Fibroblast of skin of left quadriceps (primary cell): ENCODE results near the gene PHETA1.

ENCODE experiments used
- DNase-seq, 2 experiments: peaks; one replicate each; pipeline ENCODE4 v3.0.0-alpha.2; 2013; ENCODE audit warnings: low read depth in 2 of 2

PHETA1 gene

GRCh38 chr12:111369496-111370220 lies 763 bp upstream of the PHETA1 start:
- DNase-seq: no peak

- no peak for DNase-seq
Observed at GRCh38 chr12:111368291-111368787, 556 bp downstream of the PHETA1 start.

- DNase-seq: no peak
Observed at GRCh38 chr12:111367661-111368221, 1.2 kb downstream of the PHETA1 start.

- DNase-seq: no peak
Observed at GRCh38 chr12:111366583-111366982, 2.3 kb downstream of the PHETA1 start.

- no peak for DNase-seq
Observed at GRCh38 chr12:111366075-111366474, 2.8 kb downstream of the PHETA1 start.

- no peak for DNase-seq
Observed at GRCh38 chr12:111363578-111363977, 5.3 kb downstream of the PHETA1 start.

- no peak for DNase-seq
Observed at GRCh38 chr12:111362687-111363475, 6.0 kb downstream of the PHETA1 start.

GRCh38 chr12:111361717-111362576 lies 6.9 kb downstream of the PHETA1 start:
- DNase-seq: no peak

- DNase-seq: no peak
Observed at GRCh38 chr12:111361073-111361716, 7.7 kb downstream of the PHETA1 start.

GRCh38 chr12:111360325-111360930 lies 8.5 kb downstream of the PHETA1 start:
- no peak for DNase-seq

GRCh38 chr12:111359914-111360276 lies 9.0 kb downstream of the PHETA1 start:
- DNase-seq: no peak

GRCh38 chr12:111359231-111359913 lies 9.5 kb downstream of the PHETA1 start:
- no peak for DNase-seq

- DNase-seq: no peak
Observed at GRCh38 chr12:111355201-111355925, 13.5 kb downstream of the PHETA1 start.

- DNase-seq: no peak
Observed at GRCh38 chr12:111354511-111354910, 14.4 kb downstream of the PHETA1 start.

GRCh38 chr12:111353603-111354295 lies 15.1 kb downstream of the PHETA1 start:
- no peak for DNase-seq

- DNase-seq: no peak
Observed at GRCh38 chr12:111353026-111353425, 15.9 kb downstream of the PHETA1 start.

GRCh38 chr12:111352296-111352993 lies 16.4 kb downstream of the PHETA1 start:
- DNase-seq: no peak

GRCh38 chr12:111351026-111351425 lies 17.9 kb downstream of the PHETA1 start:
- no peak for DNase-seq
